HepG2 (cell line): ENCODE results near the gene CTPS2.

Experiments used
- DPF2 ChIP-seq: sonication (generic); formaldehyde crosslinking; IDR thresholded peaks from 2 replicates; pipeline ENCODE4 v1.4.0; 2020; ENCODE audit warnings: mild to moderate bottlenecking, low read depth, missing genetic modification reagents, borderline replicate concordance
- HOXD1 ChIP-seq: sonication (generic); formaldehyde crosslinking; IDR thresholded peaks from 2 replicates; pipeline ENCODE4 v1.5.0; 2020; ENCODE audit warnings: missing genetic modification reagents
- JUNB ChIP-seq: sonication (generic); formaldehyde crosslinking; IDR thresholded peaks from 2 replicates; pipeline ENCODE4 v1.8.0; 2022; ENCODE audit warnings: missing genetic modification reagents, mild to moderate bottlenecking, borderline replicate concordance
- ONECUT2 ChIP-seq: sonication (generic); formaldehyde crosslinking; IDR thresholded peaks from 2 replicates; pipeline ENCODE4 v1.4.0; 2020; ENCODE audit warnings: missing genetic modification reagents
- ZNF556 ChIP-seq: sonication (generic); formaldehyde crosslinking; IDR thresholded peaks from 2 replicates; pipeline ENCODE4 v1.4.0; 2020; ENCODE audit warnings: mild to moderate bottlenecking, missing genetic modification reagents, borderline replicate concordance
- ZNF569 ChIP-seq: sonication (generic); formaldehyde crosslinking; IDR thresholded peaks from 2 replicates; pipeline ENCODE4 v1.5.0; 2020; ENCODE audit warnings: mild to moderate bottlenecking, missing genetic modification reagents, moderate library complexity, borderline replicate concordance
- ZNF83 ChIP-seq: sonication (generic); formaldehyde crosslinking; IDR thresholded peaks from 2 replicates; pipeline ENCODE4 v1.4.0; 2020; ENCODE audit warnings: missing genetic modification reagents, mild to moderate bottlenecking, borderline replicate concordance
- TF ChIP-seq, protein P1 (sequence below): sonication (generic); formaldehyde crosslinking; IDR thresholded peaks from 2 replicates; pipeline ENCODE4 v1.5.0; 2020; ENCODE audit warnings: mild to moderate bottlenecking, missing genetic modification reagents, moderate library complexity
- TF ChIP-seq, protein P2 (sequence below): sonication (generic); formaldehyde crosslinking; IDR thresholded peaks from 2 replicates; pipeline ENCODE4 v1.8.0; 2022; ENCODE audit warnings: missing genetic modification reagents, mild to moderate bottlenecking, inconsistent platforms, borderline replicate concordance
- TF ChIP-seq, protein P3 (sequence below): sonication (generic); formaldehyde crosslinking; IDR thresholded peaks from 2 replicates; pipeline ENCODE4 v1.4.0; 2020; ENCODE audit warnings: mild to moderate bottlenecking, low read depth, missing genetic modification reagents

DNA sequence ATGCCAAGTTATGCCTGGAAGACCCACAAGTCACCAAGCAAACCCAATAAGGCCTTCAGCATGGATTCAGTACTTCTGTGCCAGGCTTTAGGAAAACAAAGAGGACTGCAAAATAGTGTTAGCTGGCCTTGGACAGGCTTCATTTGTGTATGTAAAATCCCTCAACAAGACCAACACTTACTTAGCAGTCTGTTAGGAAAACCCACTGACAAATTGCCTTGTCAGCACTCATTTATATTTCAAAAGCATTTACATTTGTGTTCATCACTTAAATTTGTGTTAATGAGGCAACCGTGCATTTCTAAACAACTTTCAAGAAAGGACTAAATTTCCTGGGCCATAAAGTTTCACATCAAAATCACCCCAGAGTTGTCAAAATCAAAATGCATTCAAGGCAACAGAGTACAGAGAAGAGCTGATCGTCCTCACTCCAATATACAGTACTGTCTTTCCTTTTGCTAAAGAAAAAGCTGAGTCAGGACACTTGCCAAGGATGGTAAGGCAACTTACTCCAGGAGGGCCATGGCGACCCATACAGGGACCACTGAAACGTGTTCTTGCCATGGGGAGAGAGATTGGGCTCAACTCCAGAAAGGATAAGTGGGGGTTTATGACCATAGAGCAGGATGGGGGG, 61.0 kb downstream of the CTPS2 start:
- TF ChIP-seq, protein P1, sequence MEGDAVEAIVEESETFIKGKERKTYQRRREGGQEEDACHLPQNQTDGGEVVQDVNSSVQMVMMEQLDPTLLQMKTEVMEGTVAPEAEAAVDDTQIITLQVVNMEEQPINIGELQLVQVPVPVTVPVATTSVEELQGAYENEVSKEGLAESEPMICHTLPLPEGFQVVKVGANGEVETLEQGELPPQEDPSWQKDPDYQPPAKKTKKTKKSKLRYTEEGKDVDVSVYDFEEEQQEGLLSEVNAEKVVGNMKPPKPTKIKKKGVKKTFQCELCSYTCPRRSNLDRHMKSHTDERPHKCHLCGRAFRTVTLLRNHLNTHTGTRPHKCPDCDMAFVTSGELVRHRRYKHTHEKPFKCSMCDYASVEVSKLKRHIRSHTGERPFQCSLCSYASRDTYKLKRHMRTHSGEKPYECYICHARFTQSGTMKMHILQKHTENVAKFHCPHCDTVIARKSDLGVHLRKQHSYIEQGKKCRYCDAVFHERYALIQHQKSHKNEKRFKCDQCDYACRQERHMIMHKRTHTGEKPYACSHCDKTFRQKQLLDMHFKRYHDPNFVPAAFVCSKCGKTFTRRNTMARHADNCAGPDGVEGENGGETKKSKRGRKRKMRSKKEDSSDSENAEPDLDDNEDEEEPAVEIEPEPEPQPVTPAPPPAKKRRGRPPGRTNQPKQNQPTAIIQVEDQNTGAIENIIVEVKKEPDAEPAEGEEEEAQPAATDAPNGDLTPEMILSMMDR (CRISPR knock-in tag) = no peak
- no peak for TF ChIP-seq ZNF556 (CRISPR knock-in tag)
- TF ChIP-seq, protein P2, sequence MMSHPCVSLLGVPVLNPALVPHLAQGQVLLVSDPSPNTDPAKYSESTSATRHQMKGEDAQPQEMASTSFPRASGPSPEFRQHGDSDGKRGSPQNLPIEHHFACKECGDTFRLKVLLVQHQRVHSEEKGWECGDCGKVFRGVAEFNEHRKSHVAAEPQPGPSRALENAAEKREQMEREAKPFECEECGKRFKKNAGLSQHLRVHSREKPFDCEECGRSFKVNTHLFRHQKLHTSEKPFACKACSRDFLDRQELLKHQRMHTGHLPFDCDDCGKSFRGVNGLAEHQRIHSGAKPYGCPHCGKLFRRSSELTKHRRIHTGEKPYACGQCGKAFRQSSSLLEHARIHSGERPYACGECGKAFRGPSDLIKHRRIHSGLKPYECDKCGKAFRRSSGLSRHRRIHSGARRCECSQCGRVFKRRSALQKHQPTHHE (CRISPR knock-in tag) = no peak
- no peak for TF ChIP-seq ZNF83 (CRISPR knock-in tag)
- TF ChIP-seq DPF2 = no peak
- TF ChIP-seq, protein P3, sequence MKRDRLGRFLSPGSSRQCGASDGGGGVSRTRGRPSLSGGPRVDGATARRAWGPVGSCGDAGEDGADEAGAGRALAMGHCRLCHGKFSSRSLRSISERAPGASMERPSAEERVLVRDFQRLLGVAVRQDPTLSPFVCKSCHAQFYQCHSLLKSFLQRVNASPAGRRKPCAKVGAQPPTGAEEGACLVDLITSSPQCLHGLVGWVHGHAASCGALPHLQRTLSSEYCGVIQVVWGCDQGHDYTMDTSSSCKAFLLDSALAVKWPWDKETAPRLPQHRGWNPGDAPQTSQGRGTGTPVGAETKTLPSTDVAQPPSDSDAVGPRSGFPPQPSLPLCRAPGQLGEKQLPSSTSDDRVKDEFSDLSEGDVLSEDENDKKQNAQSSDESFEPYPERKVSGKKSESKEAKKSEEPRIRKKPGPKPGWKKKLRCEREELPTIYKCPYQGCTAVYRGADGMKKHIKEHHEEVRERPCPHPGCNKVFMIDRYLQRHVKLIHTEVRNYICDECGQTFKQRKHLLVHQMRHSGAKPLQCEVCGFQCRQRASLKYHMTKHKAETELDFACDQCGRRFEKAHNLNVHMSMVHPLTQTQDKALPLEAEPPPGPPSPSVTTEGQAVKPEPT (CRISPR knock-in tag) = no peak
- TF ChIP-seq JUNB (CRISPR knock-in tag) = no peak
- TF ChIP-seq ONECUT2 (CRISPR knock-in tag) = no peak
- TF ChIP-seq ZNF569 (CRISPR knock-in tag) = no peak
- no peak for TF ChIP-seq HOXD1 (CRISPR knock-in tag)
